ENCODE results near the gene INHBC. TPM values are rescaled to one million over a fixed set of nuclear protein-coding genes. Genes with fewer than 3 reads are reported as not detected.

The INHBC gene
- polyA plus RNA-seq, 4 donors = 0.03 to 0.49 TPM; not detected in 2

DNA sequence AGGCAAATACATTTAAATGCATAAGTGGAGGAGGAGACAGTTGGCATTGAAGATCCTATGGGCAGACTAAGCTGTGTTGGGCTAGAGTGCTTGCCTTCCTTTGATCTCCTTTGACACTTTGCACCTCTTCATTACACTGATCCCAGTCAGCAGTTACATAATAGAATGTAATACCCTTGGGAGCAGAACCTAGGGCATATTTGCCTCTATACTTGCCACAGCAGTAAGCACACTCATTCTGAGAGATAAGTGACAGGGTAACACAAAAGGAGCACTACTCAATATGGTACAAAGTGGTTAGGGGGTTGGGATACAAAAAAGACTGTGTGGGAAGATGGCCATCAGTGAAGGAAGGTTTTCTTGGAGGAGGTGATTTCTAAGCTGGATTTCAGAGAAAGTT, 62.2 kb downstream of the INHBC start:
- Histone ChIP-seq H3K4me1 (ENCODE audit: control insufficient read depth in 3 of 3, insufficient read depth in 2 of 3, low read depth in 1 of 3, low read length in 2 of 3) (no peaks in the 10 kb centered on the region), H3K36me3 (ENCODE audit: control insufficient read depth in 3 of 3, insufficient read depth in 2 of 3, low read depth in 1 of 3, low read length in 3 of 3) (peaks cover 16 to 47% (median 17%) of the 10 kb centered on the region in 3 donors), H3K27me3 (ENCODE audit: control insufficient read depth in 3 of 3, insufficient read depth in 3 of 3, low read length in 3 of 3) (no peaks in the 10 kb centered on the region), H3K27ac (ENCODE audit: low read depth in 1 of 3, low read length in 2 of 3) (no peak overlapping the region), H3K4me3 (ENCODE audit: low read depth in 1 of 3, low read length in 3 of 3) (no peak overlapping the region), H3K9me3 (ENCODE audit: control insufficient read depth in 2 of 2, insufficient read depth in 1 of 2, low read depth in 1 of 2, low read length in 1 of 2) (no peaks in the 10 kb centered on the region)
- DNase-seq (no peak), FAIRE-seq (no peak)

DNA sequence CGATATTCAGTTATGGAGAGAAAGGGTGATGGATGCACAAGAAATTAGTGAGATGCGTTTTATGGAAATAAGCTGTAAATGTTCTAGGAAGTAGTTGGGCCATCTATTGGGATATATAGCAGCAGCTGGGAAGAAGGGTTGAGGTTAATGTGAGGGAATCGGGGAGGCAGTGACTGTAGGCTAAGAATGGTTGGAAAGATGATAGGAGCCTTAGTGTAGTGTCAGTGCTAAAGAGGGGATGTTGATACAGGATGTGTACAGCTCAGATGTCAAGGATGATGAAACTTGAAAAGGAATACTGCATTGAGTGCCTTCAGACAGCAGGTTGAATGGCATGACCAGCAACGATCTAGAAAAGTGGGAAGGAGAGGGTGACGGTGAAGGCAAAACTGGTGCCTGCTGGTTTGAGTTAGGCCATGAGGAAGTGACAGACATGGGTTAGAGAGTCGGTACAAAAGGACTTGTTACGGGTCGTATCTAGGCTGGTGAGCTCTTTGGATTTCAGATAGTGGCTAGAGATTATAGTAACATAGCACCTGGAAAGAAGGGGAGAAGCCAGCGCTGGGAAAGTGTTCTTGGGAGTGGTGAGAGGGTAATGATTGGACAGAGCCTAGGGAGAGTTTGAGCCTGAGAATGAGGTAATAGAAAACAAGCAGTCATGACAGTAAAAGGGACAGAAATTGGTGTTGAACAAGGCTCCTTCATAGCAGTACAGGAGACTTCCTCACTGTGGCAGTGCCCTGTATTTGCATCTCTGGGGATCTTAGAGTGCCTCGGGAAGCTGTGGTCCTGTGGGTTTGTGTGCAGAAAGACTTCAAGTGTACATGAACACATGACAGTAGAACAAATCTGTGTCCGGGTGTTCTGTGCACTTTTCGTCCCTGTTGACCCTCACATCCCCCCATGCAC, 62.9 kb downstream of the INHBC start:
- Histone ChIP-seq H3K4me1 (ENCODE audit: control insufficient read depth in 3 of 3, insufficient read depth in 2 of 3, low read depth in 1 of 3, low read length in 2 of 3) (no peaks in the 10 kb centered on the region), H3K27me3 (ENCODE audit: control insufficient read depth in 3 of 3, insufficient read depth in 3 of 3, low read length in 3 of 3) (no peaks in the 10 kb centered on the region), H3K9me3 (ENCODE audit: control insufficient read depth in 2 of 2, insufficient read depth in 1 of 2, low read depth in 1 of 2, low read length in 1 of 2) (no peaks in the 10 kb centered on the region), H3K27ac (ENCODE audit: low read depth in 1 of 3, low read length in 2 of 3) (no peak overlapping the region), H3K36me3 (ENCODE audit: control insufficient read depth in 3 of 3, insufficient read depth in 2 of 3, low read depth in 1 of 3, low read length in 3 of 3) (peaks cover 17 to 48% (median 19%) of the 10 kb centered on the region in 3 donors), H3K4me3 (ENCODE audit: low read depth in 1 of 3, low read length in 3 of 3) (no peak overlapping the region)
- DNase-seq (no peak), FAIRE-seq (no peak)
- 92 to 95% (median 92%) methylated on average over 12 of the region's 12 CpGs for WGBS, 3 donors

DNA sequence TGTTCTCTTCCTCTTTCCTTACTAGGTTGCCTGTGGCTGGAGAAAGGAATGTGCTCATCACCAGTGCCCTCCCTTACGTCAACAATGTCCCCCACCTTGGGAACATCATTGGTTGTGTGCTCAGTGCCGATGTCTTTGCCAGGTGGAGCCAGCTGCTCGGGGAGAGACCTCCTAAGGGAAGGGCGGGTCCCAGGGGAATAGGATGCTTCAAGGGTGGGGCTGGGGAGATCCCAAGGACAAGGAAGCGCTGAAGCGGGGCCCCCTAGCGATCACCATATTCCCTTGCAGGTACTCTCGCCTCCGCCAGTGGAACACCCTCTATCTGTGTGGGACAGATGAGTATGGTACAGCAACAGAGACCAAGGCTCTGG, 63.5 kb downstream of the INHBC start:
- H3K4me3 ChIP-seq (ENCODE audit: low read depth in 1 of 3, low read length in 3 of 3) = no peak overlapping the region
- no peaks in the 10 kb centered on the region for H3K4me1 ChIP-seq (ENCODE audit: control insufficient read depth in 3 of 3, insufficient read depth in 2 of 3, low read depth in 1 of 3, low read length in 2 of 3)
- H3K27ac ChIP-seq (ENCODE audit: low read depth in 1 of 3, low read length in 2 of 3) = no peak overlapping the region
- H3K9me3 ChIP-seq (ENCODE audit: control insufficient read depth in 2 of 2, insufficient read depth in 1 of 2, low read depth in 1 of 2, low read length in 1 of 2) = no peaks in the 10 kb centered on the region
- no peak for FAIRE-seq
- H3K36me3 ChIP-seq (ENCODE audit: control insufficient read depth in 3 of 3, insufficient read depth in 2 of 3, low read depth in 1 of 3, low read length in 3 of 3) = peaks cover 17 to 50% (median 19%) of the 10 kb centered on the region in 3 donors
- DNase-seq = no peak
- WGBS, 3 donors = 87 to 92% (median 92%) methylated on average over 9 of the region's 9 CpGs
- no peaks in the 10 kb centered on the region for H3K27me3 ChIP-seq (ENCODE audit: control insufficient read depth in 3 of 3, insufficient read depth in 3 of 3, low read length in 3 of 3)

DNA sequence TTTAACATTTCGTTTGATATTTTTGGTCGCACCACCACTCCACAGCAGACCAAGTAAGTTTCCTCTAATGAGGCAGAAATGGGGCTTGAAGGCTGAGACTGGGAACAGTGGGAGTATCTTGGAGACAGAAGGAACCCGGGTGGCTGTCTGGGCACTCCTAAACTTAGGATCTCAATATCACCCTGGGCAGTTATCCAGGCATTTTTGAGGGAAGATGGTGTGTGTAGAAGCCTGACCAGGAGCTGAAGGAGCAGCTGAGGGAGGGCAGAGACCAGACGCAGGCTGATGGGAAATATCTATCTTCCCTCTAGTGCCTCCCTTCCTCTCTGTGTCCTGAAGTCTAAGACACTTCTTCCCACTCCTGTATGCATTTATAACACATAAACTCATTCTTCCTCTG, 64.0 kb downstream of the INHBC start:
- Histone ChIP-seq H3K27ac (ENCODE audit: low read depth in 1 of 3, low read length in 2 of 3) (no peak overlapping the region), H3K4me3 (ENCODE audit: low read depth in 1 of 3, low read length in 3 of 3) (no peak overlapping the region), H3K36me3 (ENCODE audit: control insufficient read depth in 3 of 3, insufficient read depth in 2 of 3, low read depth in 1 of 3, low read length in 3 of 3) (peaks cover 17 to 54% (median 19%) of the 10 kb centered on the region in 3 donors), H3K9me3 (ENCODE audit: control insufficient read depth in 2 of 2, insufficient read depth in 1 of 2, low read depth in 1 of 2, low read length in 1 of 2) (no peaks in the 10 kb centered on the region), H3K27me3 (ENCODE audit: control insufficient read depth in 3 of 3, insufficient read depth in 3 of 3, low read length in 3 of 3) (no peaks in the 10 kb centered on the region), H3K4me1 (ENCODE audit: control insufficient read depth in 3 of 3, insufficient read depth in 2 of 3, low read depth in 1 of 3, low read length in 2 of 3) (no peaks in the 10 kb centered on the region)
- FAIRE-seq = no peak
- DNase-seq = no peak
- 93 to 100% (median 98%) methylated on average over 4 of the region's 4 CpGs for WGBS, 3 donors

DNA sequence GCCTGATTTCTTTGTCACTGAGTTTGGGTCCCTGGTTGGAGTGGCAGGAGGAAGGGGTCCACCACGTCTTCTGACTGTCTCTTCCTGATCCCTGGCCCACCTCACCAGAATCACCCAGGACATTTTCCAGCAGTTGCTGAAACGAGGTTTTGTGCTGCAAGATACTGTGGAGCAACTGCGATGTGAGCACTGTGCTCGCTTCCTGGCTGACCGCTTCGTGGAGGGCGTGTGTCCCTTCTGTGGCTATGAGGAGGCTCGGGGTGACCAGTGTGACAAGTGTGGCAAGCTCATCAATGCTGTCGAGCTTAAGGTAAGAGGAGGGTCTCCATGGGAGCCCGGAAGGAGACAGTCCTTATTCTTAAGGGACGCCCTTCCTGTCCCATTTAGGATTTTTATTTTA, 65.6 kb downstream of the INHBC start:
- no peak overlapping the region for H3K4me3 ChIP-seq (ENCODE audit: low read depth in 1 of 3, low read length in 3 of 3)
- no peak for DNase-seq
- H3K27ac ChIP-seq (ENCODE audit: low read depth in 1 of 3, low read length in 2 of 3) = no peak overlapping the region
- no peaks in the 10 kb centered on the region for H3K27me3 ChIP-seq (ENCODE audit: control insufficient read depth in 3 of 3, insufficient read depth in 3 of 3, low read length in 3 of 3)
- no peak for FAIRE-seq
- WGBS, 3 donors = 95 to 97% (median 95%) methylated on average over 11 of the region's 11 CpGs
- H3K9me3 ChIP-seq (ENCODE audit: control insufficient read depth in 2 of 2, insufficient read depth in 1 of 2, low read depth in 1 of 2, low read length in 1 of 2) = no peaks in the 10 kb centered on the region
- H3K36me3 ChIP-seq (ENCODE audit: control insufficient read depth in 3 of 3, insufficient read depth in 2 of 3, low read depth in 1 of 3, low read length in 3 of 3) = peaks cover 20 to 63% (median 31%) of the 10 kb centered on the region in 3 donors
- H3K4me1 ChIP-seq (ENCODE audit: control insufficient read depth in 3 of 3, insufficient read depth in 2 of 3, low read depth in 1 of 3, low read length in 2 of 3) = no peaks in the 10 kb centered on the region

Other genes starting within 250 kb of the INHBC start
- under 1 TPM in 2 of 4 donors, not detected in 2; 0.10 to 0.27 TPM for gene NXPH4, start 218.0 kb upstream of the INHBC start, polyA plus RNA-seq
- 100 to 1,000 TPM in 1 of 4 donors, 10 to 100 TPM in 3; 22.8 to 150 (median 51.5) TPM for gene SHMT2, start 205.1 kb upstream of the INHBC start, polyA plus RNA-seq
- gene STAC3, start 183.6 kb upstream of the INHBC start, polyA plus RNA-seq = 1 to 10 TPM; 1.1 to 3.8 (median 3.4) TPM
- gene R3HDM2, start 3.7 kb upstream of the INHBC start, polyA plus RNA-seq = 10 to 100 TPM; 14.5 to 62.4 (median 18.7) TPM
- 1 to 10 TPM in 1 of 4 donors, under 1 TPM in 1, not detected in 2; 0.21 to 1.4 TPM for gene INHBE, start 20.5 kb downstream of the INHBC start, polyA plus RNA-seq
- 1 to 10 TPM in 3 of 4 donors, not detected in 1; 1.5 to 5.5 (median 1.9) TPM for gene GLI1, start 25.0 kb downstream of the INHBC start, polyA plus RNA-seq
- 10 to 100 TPM in 1 of 4 donors, 1 to 10 TPM in 3; 4.2 to 39.2 (median 9.1) TPM for gene ARHGAP9, start 45.1 kb downstream of the INHBC start, polyA plus RNA-seq
- gene MARS1, start 53.3 kb downstream of the INHBC start, polyA plus RNA-seq = 10 to 100 TPM; 57.0 to 93.4 (median 62.6) TPM
- gene DDIT3, start 85.7 kb downstream of the INHBC start, polyA plus RNA-seq = 100 to 1,000 TPM in 1 of 4 donors, 10 to 100 TPM in 3; 41.1 to 105 (median 46.9) TPM
- gene MBD6, start 88.0 kb downstream of the INHBC start, polyA plus RNA-seq = 10 to 100 TPM; 20.5 to 72.0 (median 36.5) TPM
- 100 to 1,000 TPM; 112 to 224 (median 145) TPM for gene DCTN2, start 112.4 kb downstream of the INHBC start, polyA plus RNA-seq
- 1 to 10 TPM in 1 of 4 donors, under 1 TPM in 2, not detected in 1; 0.27 to 8.4 (median 0.83) TPM for gene KIF5A, start 115.3 kb downstream of the INHBC start, polyA plus RNA-seq
- gene PIP4K2C, start 156.4 kb downstream of the INHBC start, polyA plus RNA-seq = 10 to 100 TPM; 16.1 to 26.4 (median 17.8) TPM
- gene DTX3, start 170.0 kb downstream of the INHBC start, polyA plus RNA-seq = 10 to 100 TPM in 1 of 4 donors, 1 to 10 TPM in 2, not detected in 1; 5.4 to 12.5 (median 9.9) TPM
- 10 to 100 TPM in 1 of 4 donors, 1 to 10 TPM in 2, not detected in 1; 4.6 to 11.8 (median 6.0) TPM for gene ARHGEF25, start 176.7 kb downstream of the INHBC start, polyA plus RNA-seq
- 1 to 10 TPM in 1 of 4 donors, under 1 TPM in 2, not detected in 1; 0.27 to 2.1 (median 0.95) TPM for gene B4GALNT1, start 198.4 kb downstream of the INHBC start, polyA plus RNA-seq